Sigmoid colon (tissue), 7 donors: Measurements from ENCODE around the gene NHSL2. TPM values are rescaled to one million over a fixed set of nuclear protein-coding genes. Genes with fewer than 3 reads are reported as not detected.

Source experiments
- DNase-seq: peaks from one replicate; pipeline ENCODE4 v3.0.0-alpha.2; 2019
- H3K27ac ChIP-seq, 4 donors: fragments of 200-600 bp; sonication (generic); one replicate each; pipeline ENCODE4 v1.5.1; 2016 to 2019; ENCODE audit warnings: mild to moderate bottlenecking in 1 of 4
- H3K27me3 ChIP-seq, 3 donors: fragments of 200-600 bp; sonication (generic); one replicate each; pipeline ENCODE4 v1.5.1; 2019; ENCODE audit warnings: mild to moderate bottlenecking in 1 of 3
- H3K36me3 ChIP-seq, 4 donors: fragments of 200-600 bp; sonication (generic); one replicate each; pipeline ENCODE4 v1.5.1; 2016 to 2019
- H3K4me1 ChIP-seq, 4 donors: fragments of 200-600 bp; sonication (generic); one replicate each; pipeline ENCODE4 v1.5.1; 2017 to 2019
- H3K4me3 ChIP-seq, 4 donors: fragments of 200-600 bp; sonication (generic); one replicate each; pipeline ENCODE4 v1.5.1; 2017 to 2019; ENCODE audit warnings: mild to moderate bottlenecking in 2 of 4, moderate library complexity in 1 of 4
- H3K9me3 ChIP-seq, 4 donors: fragments of 200-600 bp in 3 of 4; sonication (generic) in 3 of 4; one replicate each; pipeline versions ENCODE4 v1.5.1 to v1.6.1; 2013 to 2019
- EP300 ChIP-seq, 4 donors: sonication (generic); formaldehyde crosslinking; IDR thresholded peaks; one replicate each; pipeline ENCODE4 v1.6.1; 2017; ENCODE audit warnings: antibody characterized with exemption in 4 of 4
- POLR2A ChIP-seq, 2 donors: fragments of 450-650 bp; IDR thresholded peaks; one replicate each; pipeline ENCODE4 v1.6.1; 2016; ENCODE audit warnings: antibody characterized with exemption in 2 of 2, mild to moderate bottlenecking in 2 of 2, moderate library complexity in 2 of 2
- POLR2AphosphoS5 ChIP-seq, 4 donors: sonication (generic); formaldehyde crosslinking; IDR thresholded peaks; one replicate each; pipeline ENCODE4 v1.6.1; 2017; ENCODE audit warnings: antibody characterized with exemption in 4 of 4
- whole genome bisulfite sequencing, 2 donors: extraction: QIAGEN DNeasy Blood & Tissue Kit; methylation state at CpG; one replicate each; pipeline ENCODE4 v1.1.7; 2013; 5-methylcytosine and 5-hydroxymethylcytosine counted together
- intact Hi-C: fragments of 100-400 bp; cut with DNase I; formaldehyde crosslinking; loops from one replicate; pipeline ENCODE4 v1.15.1; 2023
- polyA plus RNA-seq, 3 donors: library from polyadenylated mRNA; stranded (reverse); fragments of 200-250 nt; gene quantifications; one replicate each; pipeline ENCODE4 v1.2.3, GENCODE V29; 2013
- total RNA-seq, 4 donors: library from RNA; depleted of rRNA; stranded (reverse); fragments of >200 nt; gene quantifications; one replicate each; pipeline ENCODE4 v1.1.0, GENCODE V29; 2016
- TF ChIP-seq, protein P1 (sequence below), 4 experiments: fragments of 450-650 bp in 3 of 4; fragments of 200-600 bp in 1 of 4; IDR thresholded peaks; one replicate each; pipeline ENCODE4 v1.5.1; 2016 to 2019; ENCODE audit warnings: antibody characterized with exemption in 4 of 4, mild to moderate bottlenecking in 3 of 4, moderate library complexity in 2 of 4
- donor health status: healthy with polysubstance abuse.
- donor health status: Bipolar disorder and iron deficiency.
- donor health status: healthy.

NHSL2 gene
- total and polyA plus RNA-seq, 7 donors = under 0.01 to 21.3 (median 8.1) TPM

DNA sequence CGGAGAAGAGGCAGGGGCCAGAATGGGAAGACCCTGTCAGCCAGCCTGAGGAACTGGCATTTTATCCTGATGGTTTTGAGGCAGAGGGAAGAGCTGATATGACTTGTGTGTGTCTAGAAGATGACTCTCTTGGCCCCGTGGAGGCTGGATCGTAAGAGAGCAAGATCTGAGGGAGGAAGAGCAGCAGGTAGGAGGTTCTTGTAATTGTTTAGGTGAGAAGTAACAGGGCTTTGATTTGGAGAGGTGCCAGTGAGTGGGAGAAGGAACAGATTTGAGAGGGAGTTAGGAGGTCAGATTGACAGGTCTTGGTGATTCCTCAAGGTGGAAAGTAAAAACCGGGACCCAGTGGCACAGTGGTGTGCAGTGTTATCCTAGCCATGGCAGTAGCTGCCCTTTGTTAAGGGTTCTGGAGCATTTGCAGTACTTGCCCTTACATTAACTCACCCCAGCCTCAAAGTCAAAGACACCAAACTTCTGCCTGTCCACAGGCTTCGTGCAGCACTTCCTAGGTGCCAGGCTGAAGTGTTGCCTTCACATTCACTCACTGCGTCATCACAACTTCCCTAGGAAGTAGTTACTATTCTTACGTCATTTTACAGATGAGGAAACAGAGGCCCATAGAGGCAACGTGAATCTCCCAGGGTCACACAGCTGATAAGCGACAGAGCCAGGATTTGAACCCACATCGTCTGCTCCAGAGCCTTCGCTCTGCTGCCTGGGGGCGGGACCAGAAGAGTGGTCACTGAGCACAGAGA, 197.4 kb downstream of the NHSL2 start:
- 84 to 88% methylated on average over 12 of the region's 12 CpGs for WGBS, 2 donors
- TF ChIP-seq EP300 (IDR thresholded peaks at IDR 0.05) (no peak), POLR2A (IDR thresholded peaks at IDR 0.05) (no peak), POLR2AphosphoS5 (IDR thresholded peaks at IDR 0.05) (no peak)
- TF ChIP-seq, protein P1, sequence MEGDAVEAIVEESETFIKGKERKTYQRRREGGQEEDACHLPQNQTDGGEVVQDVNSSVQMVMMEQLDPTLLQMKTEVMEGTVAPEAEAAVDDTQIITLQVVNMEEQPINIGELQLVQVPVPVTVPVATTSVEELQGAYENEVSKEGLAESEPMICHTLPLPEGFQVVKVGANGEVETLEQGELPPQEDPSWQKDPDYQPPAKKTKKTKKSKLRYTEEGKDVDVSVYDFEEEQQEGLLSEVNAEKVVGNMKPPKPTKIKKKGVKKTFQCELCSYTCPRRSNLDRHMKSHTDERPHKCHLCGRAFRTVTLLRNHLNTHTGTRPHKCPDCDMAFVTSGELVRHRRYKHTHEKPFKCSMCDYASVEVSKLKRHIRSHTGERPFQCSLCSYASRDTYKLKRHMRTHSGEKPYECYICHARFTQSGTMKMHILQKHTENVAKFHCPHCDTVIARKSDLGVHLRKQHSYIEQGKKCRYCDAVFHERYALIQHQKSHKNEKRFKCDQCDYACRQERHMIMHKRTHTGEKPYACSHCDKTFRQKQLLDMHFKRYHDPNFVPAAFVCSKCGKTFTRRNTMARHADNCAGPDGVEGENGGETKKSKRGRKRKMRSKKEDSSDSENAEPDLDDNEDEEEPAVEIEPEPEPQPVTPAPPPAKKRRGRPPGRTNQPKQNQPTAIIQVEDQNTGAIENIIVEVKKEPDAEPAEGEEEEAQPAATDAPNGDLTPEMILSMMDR (IDR thresholded peaks at IDR 0.05) = no peak

DNA sequence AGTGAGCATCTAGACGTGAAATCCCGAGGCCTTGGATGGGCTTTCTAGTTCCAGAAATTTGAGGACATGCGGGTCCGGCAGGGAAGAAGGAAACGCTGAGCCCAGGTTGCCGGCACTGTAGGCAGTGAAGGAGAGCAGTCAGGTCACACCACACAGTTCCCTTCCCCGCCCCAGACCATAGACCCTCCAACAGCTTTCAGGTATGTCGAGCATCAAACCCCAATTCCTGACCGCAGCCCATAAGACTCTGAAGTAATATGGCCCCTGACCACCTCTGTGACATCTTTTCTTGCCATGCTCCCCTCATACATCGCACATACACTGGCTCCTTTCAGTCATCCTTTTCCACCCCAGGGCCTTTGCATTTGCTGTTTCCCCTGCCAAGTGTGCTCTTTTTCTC, 198.0 kb downstream of the NHSL2 start:
- 92 to 96% methylated on average over 10 of the region's 10 CpGs for WGBS, 2 donors
- intact Hi-C loops = no loop called here
- no peak for DNase-seq
- Histone ChIP-seq H3K4me1 (peaks cover 0 to 7% (median 2%) of the 10 kb centered on the region in 4 donors), H3K4me3 (no peak overlapping the region), H3K36me3 (no peaks in the 10 kb centered on the region), H3K27me3 (no peaks in the 10 kb centered on the region), H3K9me3 (no peaks in the 10 kb centered on the region), H3K27ac (no peak overlapping the region)
- TF ChIP-seq, protein P1 (IDR thresholded peaks at IDR 0.05) = no peak
- TF ChIP-seq POLR2A (IDR thresholded peaks at IDR 0.05) (no peak), EP300 (IDR thresholded peaks at IDR 0.05) (no peak), POLR2AphosphoS5 (IDR thresholded peaks at IDR 0.05) (no peak)

More for the DNA sequence above, 197.4 kb downstream of the NHSL2 start:
- no peak for DNase-seq
- H3K4me1 ChIP-seq = peaks cover 0 to under 1% (median 0%) of the 10 kb centered on the region in 4 donors
- H3K27ac ChIP-seq = no peak overlapping the region
- no peaks in the 10 kb centered on the region for H3K27me3 ChIP-seq
- no peaks in the 10 kb centered on the region for H3K9me3 ChIP-seq
- intact Hi-C loops = no loop called here
- no peak overlapping the region for H3K4me3 ChIP-seq
- H3K36me3 ChIP-seq = no peaks in the 10 kb centered on the region

DNA sequence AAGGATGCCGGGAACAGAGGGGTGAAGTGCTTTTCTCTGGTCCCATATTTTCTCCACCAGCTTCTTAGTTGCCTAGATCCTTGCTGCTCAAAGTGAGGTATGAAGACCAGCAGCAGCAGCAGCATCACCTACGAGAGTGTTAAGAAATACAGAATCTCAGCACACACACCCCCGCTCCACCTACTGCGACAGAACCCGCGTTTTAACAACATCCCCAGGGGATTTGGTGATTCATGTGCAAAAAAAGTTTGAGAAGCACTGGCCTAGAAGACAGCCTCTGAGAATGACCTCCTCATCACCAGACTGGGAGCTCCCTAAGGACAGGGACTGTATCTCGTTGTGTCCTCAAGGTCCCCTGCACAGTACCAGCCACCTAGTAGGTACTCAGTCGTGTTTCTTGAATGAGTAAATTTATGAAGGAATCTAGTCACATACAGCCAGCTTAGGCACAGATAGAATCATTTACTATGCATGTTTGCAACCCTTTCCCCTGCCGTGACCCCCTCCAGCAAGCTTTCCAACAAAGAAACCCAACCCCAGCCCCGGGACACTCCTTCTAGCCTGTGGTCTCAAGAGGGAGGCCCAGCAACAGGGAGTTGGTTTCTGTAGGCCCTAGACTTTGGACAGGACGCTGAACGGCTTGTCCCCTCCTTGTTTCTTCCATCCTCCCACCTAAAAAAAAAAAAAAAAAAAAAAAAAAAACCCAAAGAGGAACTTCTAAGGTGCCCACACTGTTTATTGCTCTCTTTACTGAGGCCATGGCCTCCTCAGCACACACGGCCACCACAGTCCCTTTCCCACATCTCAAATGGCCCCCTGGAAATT, 199.6 kb downstream of the NHSL2 start:
- H3K4me1 ChIP-seq = peaks cover 0 to 19% (median 13%) of the 10 kb centered on the region in 4 donors
- TF ChIP-seq, protein P1 (IDR thresholded peaks at IDR 0.05) = no peak
- TF ChIP-seq EP300 (IDR thresholded peaks at IDR 0.05) = no peak
- no peak for TF ChIP-seq POLR2AphosphoS5 (IDR thresholded peaks at IDR 0.05)
- no peak for TF ChIP-seq POLR2A (IDR thresholded peaks at IDR 0.05)
- intact Hi-C loops = loop anchor here (5.0 kb wide), 1 partner anchor 33 kb away; no protein-coding TSS in a partner anchor
- WGBS, 2 donors = 61 to 64% methylated on average over 13 of the region's 13 CpGs
- no peaks in the 10 kb centered on the region for H3K9me3 ChIP-seq
- H3K27ac ChIP-seq = no peak overlapping the region
- H3K4me3 ChIP-seq = no peak overlapping the region
- DNase-seq = no peak
- H3K27me3 ChIP-seq = no peaks in the 10 kb centered on the region
- H3K36me3 ChIP-seq = no peaks in the 10 kb centered on the region

DNA sequence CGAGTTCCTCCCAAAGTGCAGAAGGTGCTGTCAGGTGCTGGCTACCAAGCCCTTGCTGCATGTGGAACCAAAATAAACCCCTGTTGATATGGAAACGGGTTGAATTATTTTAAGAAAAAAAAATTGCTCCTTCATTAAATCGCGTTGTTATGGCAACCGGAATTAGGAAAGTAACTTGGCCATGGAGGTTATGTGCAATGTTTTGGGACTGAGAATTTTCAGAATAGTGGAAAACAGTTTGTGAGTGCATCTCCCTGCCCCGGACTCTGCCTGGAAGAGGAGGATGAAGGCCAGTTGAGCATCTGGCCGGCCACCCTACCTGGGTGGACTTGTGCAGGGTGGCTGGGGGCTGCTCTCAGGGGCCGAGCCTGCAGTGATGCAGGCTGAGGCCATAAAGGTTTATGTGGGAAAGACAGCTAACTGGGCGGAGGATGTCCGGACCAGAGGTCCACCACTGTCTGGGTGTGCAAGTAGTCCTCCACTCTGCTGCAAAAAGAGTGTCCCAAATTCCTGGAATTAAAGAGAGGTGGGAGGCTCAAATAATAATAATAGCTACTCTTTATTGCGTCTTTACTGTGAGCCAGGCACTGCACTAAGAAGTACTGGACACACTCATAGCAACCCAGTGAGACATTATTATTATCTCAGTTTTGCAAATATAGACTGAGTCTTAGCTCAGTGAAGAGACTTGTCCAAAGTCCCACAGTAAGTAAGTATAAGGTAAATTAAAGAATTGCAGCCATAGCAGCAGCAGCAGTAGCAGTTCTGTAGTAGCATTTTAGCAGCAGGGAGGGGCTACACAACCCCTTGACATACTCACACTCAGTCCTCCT, 200.4 kb downstream of the NHSL2 start:
- intact Hi-C loops = loop anchor here (5.0 kb wide), 1 partner anchor 34 kb away; no protein-coding TSS in a partner anchor
- 85 to 88% methylated on average over 11 of the region's 11 CpGs for WGBS, 2 donors
- no peak overlapping the region for H3K27ac ChIP-seq

More for the DNA sequence above, 200.4 kb downstream of the NHSL2 start:
- Histone ChIP-seq H3K36me3 (no peaks in the 10 kb centered on the region), H3K27me3 (no peaks in the 10 kb centered on the region), H3K4me1 (peaks cover 0 to 19% (median 13%) of the 10 kb centered on the region in 4 donors), H3K9me3 (no peaks in the 10 kb centered on the region), H3K4me3 (no peak overlapping the region)
- DNase-seq = no peak
- no peak for TF ChIP-seq POLR2A (IDR thresholded peaks at IDR 0.05)
- TF ChIP-seq EP300 (IDR thresholded peaks at IDR 0.05) = no peak
- TF ChIP-seq POLR2AphosphoS5 (IDR thresholded peaks at IDR 0.05) = no peak
- TF ChIP-seq, protein P1 (IDR thresholded peaks at IDR 0.05) = no peak
